ENCODE measurements around the gene PTPN3. TPM values are rescaled to one million over a fixed set of nuclear protein-coding genes. Genes with fewer than 3 reads are reported as not detected.
A peak's percentile ranks its signal among the peaks of the same experiment; 100 is the strongest.

PTPN3 gene
- total RNA-seq, 1 experiment from 2014 or later: 20.2 TPM

DNA sequence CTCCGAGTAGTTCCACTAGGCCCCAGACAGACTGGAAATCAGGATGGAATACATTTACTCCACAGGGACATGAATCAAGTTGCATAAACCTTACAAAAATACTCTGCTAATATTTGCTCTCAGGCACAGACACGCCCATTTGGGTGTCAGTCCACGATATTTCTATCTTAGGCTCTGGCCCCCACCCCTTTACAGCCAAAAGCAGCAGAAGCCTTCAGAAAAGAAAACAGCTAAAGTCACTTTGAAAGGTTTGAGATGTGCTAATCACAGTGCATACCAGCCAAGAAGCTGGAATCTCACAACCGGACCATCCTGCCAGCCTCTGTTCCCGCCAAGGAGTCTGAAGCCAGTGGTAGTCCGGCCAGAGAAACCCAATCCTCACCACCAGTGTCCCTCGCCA lies 22.6 kb downstream of the PTPN3 start:
- POLR2A ChIA-PET (ENCODE audit: unreplicated experiment): no interaction called here
- TF ChIP-seq CTCF (conservative IDR thresholded peaks at IDR 0.05) (no peak), EZH2 (IDR thresholded peaks at IDR 0.05; ENCODE audit: low read depth) (no peak)

GRCh38 chr9:109474944-109475343 lies 23.2 kb downstream of the PTPN3 start:
- Histone ChIP-seq H3K9me2 (ENCODE audit: insufficient read depth) (no peaks in the 10 kb centered on the region), H3K27me3 (ENCODE audit: insufficient read depth, low read depth) (no peaks in the 10 kb centered on the region), H3F3A (ENCODE audit: insufficient read depth, low read depth) (peaks cover 63% of the 10 kb centered on the region), H2AFZ (no peak overlapping the region), H3K36me3 (ENCODE audit: low read depth) (0 out of 2 replicates have a peak, but pooled peaks cover 8% of the 10 kb centered on the region), H3K4me2 (peak overlapping the region; percentile 74), H3K27ac (peak overlapping the region; percentile 99), H4K20me1 (ENCODE audit: insufficient read depth) (no peaks in the 10 kb centered on the region; the same call in 1 of the 2 replicates), H3K79me2 (ENCODE audit: low read depth) (peaks cover 78% of the 10 kb centered on the region), H3K4me1 (replicated peaks; ENCODE audit: insufficient read depth) (peaks cover 92% of the 10 kb centered on the region), H3K9me3 (ENCODE audit: insufficient read depth, low read depth) (no peaks in the 10 kb centered on the region), H3K4me3 (no peak overlapping the region)
- no peak for DNase-seq
- intact Hi-C loops (cut with micrococcal nuclease; ENCODE audit: unreplicated experiment): no loop called here
- CTCF ChIA-PET: no interaction called here
- BruUV-seq (replicated peaks): no TSS peak
- TF ChIP-seq EZH2 (IDR thresholded peaks at IDR 0.05; ENCODE audit: low read depth) (no peak), CTCF (conservative IDR thresholded peaks at IDR 0.05) (no peak)
- POLR2A ChIA-PET (ENCODE audit: unreplicated experiment): no interaction called here

More for the DNA sequence above, 22.6 kb downstream of the PTPN3 start:
- no peak for DNase-seq
- no peaks in the 10 kb centered on the region for H3K27me3 ChIP-seq (ENCODE audit: insufficient read depth, low read depth)
- peaks cover 61% of the 10 kb centered on the region for H3F3A ChIP-seq (ENCODE audit: insufficient read depth, low read depth)
- CTCF ChIA-PET: no interaction called here
- H3K79me2 ChIP-seq (ENCODE audit: low read depth): peaks cover 79% of the 10 kb centered on the region
- peaks cover 92% of the 10 kb centered on the region for H3K4me1 ChIP-seq (replicated peaks; ENCODE audit: insufficient read depth)
- no peaks in the 10 kb centered on the region for H3K9me3 ChIP-seq (ENCODE audit: insufficient read depth, low read depth)
- H3K27ac ChIP-seq: peak overlapping the region; percentile 99
- intact Hi-C loops (cut with micrococcal nuclease; ENCODE audit: unreplicated experiment): no loop called here
- H3K36me3 ChIP-seq (ENCODE audit: low read depth): peaks cover 14% of the 10 kb centered on the region; the same call in 1 of the 2 replicates
- no peak overlapping the region for H2AFZ ChIP-seq
- H3K4me2 ChIP-seq: peak overlapping the region; percentile 74
- H3K9me2 ChIP-seq (ENCODE audit: insufficient read depth): no peaks in the 10 kb centered on the region
- no peaks in the 10 kb centered on the region; the same call in 1 of the 2 replicates for H4K20me1 ChIP-seq (ENCODE audit: insufficient read depth)
- H3K4me3 ChIP-seq: no peak overlapping the region
- no TSS peak for BruUV-seq (replicated peaks)

- no peak for TF ChIP-seq CTCF (conservative IDR thresholded peaks at IDR 0.05)
- no peak for TF ChIP-seq EZH2 (IDR thresholded peaks at IDR 0.05; ENCODE audit: low read depth)
- Histone ChIP-seq H3K9me3 (ENCODE audit: insufficient read depth, low read depth) (no peaks in the 10 kb centered on the region), H3K79me2 (ENCODE audit: low read depth) (peaks cover 75% of the 10 kb centered on the region), H4K20me1 (ENCODE audit: insufficient read depth) (no peaks in the 10 kb centered on the region; the same call in 1 of the 2 replicates), H3K27me3 (ENCODE audit: insufficient read depth, low read depth) (no peaks in the 10 kb centered on the region), H3K4me3 (no peak overlapping the region), H2AFZ (no peak overlapping the region), H3K4me2 (no peak overlapping the region), H3K36me3 (ENCODE audit: low read depth) (0 out of 2 replicates have a peak, but pooled peaks cover 3% of the 10 kb centered on the region), H3K27ac (peak overlapping the region; percentile 99), H3K4me1 (replicated peaks; ENCODE audit: insufficient read depth) (peaks cover 91% of the 10 kb centered on the region), H3F3A (ENCODE audit: insufficient read depth, low read depth) (peaks cover 57% of the 10 kb centered on the region), H3K9me2 (ENCODE audit: insufficient read depth) (no peaks in the 10 kb centered on the region)
- intact Hi-C loops (cut with micrococcal nuclease; ENCODE audit: unreplicated experiment): no loop called here
- ChIA-PET CTCF (interaction anchor here (0.5 kb wide), 1 partner anchor 300 kb away, joined by 3 read pairs; no protein-coding TSS in a partner anchor), POLR2A (ENCODE audit: unreplicated experiment) (no interaction called here)
- no peak for DNase-seq
- BruUV-seq (replicated peaks): no TSS peak
Measured at GRCh38 chr9:109474170-109474569, 23.9 kb downstream of the PTPN3 start.
